Fibroblast of lung (primary cell): ENCODE results near the gene STMN3.

Experiments
- CTCF ChIP-seq, 2 donors: IDR thresholded peaks in 1 of 2; conservative IDR thresholded peaks in 1 of 2; 1 replicate in 1 of 2; 2 replicates in 1 of 2; pipeline ENCODE4 v1.5.1; 2011 to 2012; ENCODE audit warnings: low read length in 2 of 2, control low read depth in 1 of 2, inconsistent platforms in 1 of 2, low read depth in 1 of 2, mild to moderate bottlenecking in 1 of 2
- EZH2 ChIP-seq: IDR thresholded peaks from 2 replicates; pipeline ENCODE4 v1.5.1; 2012; ENCODE audit warnings: low read length, control low read depth, mild to moderate bottlenecking; ENCODE audit errors: missing control alignments

GRCh38 chr20:63680427-63680826 lies 27.2 kb upstream of the STMN3 start:
- no peak for TF ChIP-seq CTCF (conservative IDR thresholded peaks at IDR 0.05 in 1 of 2, IDR thresholded peaks at IDR 0.05 in 1 of 2; ENCODE audit: low read depth in 1 of 2, low read length in 2 of 2)
- TF ChIP-seq EZH2: no peak
